OCI-LY7 (cell line): ENCODE measurements around the gene PRKRA.

Experiments used
- EZH2phosphoT487 ChIP-seq: fragments of 200-600 bp; sonication (generic); IDR thresholded peaks from 2 replicates; pipeline ENCODE4 v1.6.1; 2018; ENCODE audit warnings: low read depth, borderline replicate concordance, mild to moderate bottlenecking, mixed run types, antibody characterized with exemption, low read length, moderate library complexity, mixed read lengths
- TF ChIP-seq, protein P1 (sequence below): fragments of 200-600 bp; sonication (generic); conservative IDR thresholded peaks from 2 replicates; pipeline ENCODE4 v1.5.1; 2014; ENCODE audit warnings: mild to moderate bottlenecking, antibody characterized with exemption, low read length, moderate library complexity, mixed read lengths

DNA sequence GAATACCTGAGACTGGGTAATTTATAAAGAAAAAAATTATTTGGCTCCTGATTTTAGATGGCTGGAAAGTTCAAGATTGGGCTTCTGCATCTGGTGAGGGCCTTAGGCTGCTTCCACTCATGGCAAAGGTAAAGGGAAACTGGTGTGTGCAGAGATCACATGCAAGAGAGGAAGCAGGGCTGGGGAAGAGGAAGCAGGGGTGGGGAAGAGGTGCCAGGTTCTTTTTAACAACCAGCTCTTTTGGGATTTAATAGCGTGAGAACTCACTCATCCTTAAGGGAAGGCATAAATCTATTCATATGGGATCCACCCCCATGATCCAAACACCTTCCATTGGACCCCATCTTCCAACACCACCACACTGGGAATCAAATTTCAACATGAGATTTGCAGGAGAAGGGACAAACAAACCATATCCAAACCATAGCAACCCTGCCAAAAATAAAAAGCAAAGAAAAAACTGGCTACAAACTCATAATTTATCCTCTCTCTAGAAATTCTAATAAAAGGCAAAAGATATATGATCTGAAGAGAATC is 30.4 kb downstream of the PRKRA start:
- TF ChIP-seq, protein P1, sequence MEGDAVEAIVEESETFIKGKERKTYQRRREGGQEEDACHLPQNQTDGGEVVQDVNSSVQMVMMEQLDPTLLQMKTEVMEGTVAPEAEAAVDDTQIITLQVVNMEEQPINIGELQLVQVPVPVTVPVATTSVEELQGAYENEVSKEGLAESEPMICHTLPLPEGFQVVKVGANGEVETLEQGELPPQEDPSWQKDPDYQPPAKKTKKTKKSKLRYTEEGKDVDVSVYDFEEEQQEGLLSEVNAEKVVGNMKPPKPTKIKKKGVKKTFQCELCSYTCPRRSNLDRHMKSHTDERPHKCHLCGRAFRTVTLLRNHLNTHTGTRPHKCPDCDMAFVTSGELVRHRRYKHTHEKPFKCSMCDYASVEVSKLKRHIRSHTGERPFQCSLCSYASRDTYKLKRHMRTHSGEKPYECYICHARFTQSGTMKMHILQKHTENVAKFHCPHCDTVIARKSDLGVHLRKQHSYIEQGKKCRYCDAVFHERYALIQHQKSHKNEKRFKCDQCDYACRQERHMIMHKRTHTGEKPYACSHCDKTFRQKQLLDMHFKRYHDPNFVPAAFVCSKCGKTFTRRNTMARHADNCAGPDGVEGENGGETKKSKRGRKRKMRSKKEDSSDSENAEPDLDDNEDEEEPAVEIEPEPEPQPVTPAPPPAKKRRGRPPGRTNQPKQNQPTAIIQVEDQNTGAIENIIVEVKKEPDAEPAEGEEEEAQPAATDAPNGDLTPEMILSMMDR, result no peak
- TF ChIP-seq EZH2phosphoT487, result no peak
